GM21360 (cell line): ENCODE measurements around the gene GALNT14.
"Not testable (repeated sequence)": the region's sequence is repeated elsewhere in the genome, so short reads cannot be mapped to it uniquely, and the experiment has no call there.

Source experiments
- ATAC-seq: cut with Tn5 transposase; IDR thresholded peaks from one replicate; pipeline ENCODE4 v1.9.1; 2021; ENCODE audit warnings: mild to moderate bottlenecking, moderate library complexity; ENCODE audit not compliant: unreplicated experiment

Gene GALNT14

GRCh38 chr2:30910686-30911085 is 227.6 kb downstream of the GALNT14 start:
- ATAC-seq: no peak

- ATAC-seq: not testable (repeated sequence)
These were observed 233.8 kb downstream of the GALNT14 start for GRCh38 chr2:30904437-30904836.

DNA sequence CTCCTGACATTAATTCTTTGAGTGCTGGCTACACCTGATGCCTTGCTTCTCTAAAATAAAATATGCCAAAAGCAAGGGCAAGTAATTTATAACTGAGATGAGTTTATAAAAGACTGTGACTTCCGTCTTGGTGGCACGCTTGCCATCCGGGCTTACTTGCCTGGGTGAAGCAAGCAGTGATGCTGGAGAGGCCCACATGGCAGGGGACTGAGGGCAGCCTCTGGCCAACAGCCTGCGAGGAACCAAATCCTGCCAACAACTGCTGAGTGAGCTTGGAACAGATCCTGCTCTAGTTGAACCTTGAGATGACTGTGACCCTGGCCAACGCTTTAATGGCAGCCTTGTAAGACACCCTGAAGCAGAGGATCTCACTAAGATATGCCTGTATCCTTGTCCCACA is 234.9 kb downstream of the GALNT14 start:
- no peak for ATAC-seq

DNA sequence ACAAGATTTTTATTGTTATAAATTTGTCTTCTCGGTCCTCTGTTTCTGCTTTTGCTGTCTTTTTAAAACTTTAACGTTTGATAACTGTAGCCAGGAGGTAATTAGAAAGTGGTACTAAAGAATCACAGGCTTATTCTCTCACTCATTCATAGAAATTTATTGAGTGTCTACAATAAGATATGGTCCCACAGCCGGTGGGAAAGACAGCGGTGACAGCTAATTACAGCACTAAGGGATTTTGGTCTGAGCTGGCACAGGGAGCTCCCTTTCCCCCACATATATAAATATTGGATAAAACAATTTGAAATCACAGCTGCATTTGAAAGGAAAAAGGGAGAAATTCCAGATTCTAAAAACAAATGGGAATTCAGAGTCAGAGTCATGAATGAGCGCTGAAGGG is 237.9 kb downstream of the GALNT14 start:
- ATAC-seq: no peak

DNA sequence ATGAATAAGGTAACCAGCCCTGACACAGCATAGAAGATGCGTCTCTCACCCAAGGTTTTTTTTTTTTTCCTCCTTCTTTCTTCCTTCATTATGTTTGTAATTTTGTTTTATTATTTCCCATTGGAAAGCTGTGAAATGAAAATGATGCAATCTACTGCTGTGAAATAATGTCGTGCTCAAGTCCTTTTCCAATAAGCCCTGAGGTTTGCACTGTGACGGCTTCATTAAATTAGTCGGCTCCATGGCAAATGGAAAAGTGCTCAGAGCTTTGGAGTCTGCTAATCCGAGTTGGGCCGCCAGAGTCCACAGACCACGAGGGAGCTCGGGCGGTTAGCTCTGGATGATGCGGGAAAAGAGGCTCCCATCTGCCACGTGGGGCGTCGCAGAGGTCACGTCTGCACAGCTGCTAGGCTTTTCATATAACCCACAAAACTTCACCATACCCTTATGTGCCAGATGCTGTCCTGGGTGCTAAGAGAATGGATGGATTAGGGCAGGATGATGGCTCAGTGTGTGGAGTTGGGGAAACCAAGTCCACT is 238.7 kb downstream of the GALNT14 start:
- no peak for ATAC-seq

GRCh38 chr2:30897539-30897938 is 240.7 kb downstream of the GALNT14 start:
- no peak for ATAC-seq

- no peak for ATAC-seq
These were observed 243.6 kb downstream of the GALNT14 start for GRCh38 chr2:30894498-30895119.

GRCh38 chr2:30888852-30889409 is 249.3 kb downstream of the GALNT14 start:
- no peak for ATAC-seq

- no peak for ATAC-seq
These were observed 252.2 kb downstream of the GALNT14 start for GRCh38 chr2:30886080-30886479.

- ATAC-seq: no peak
These were observed 254.4 kb downstream of the GALNT14 start for GRCh38 chr2:30883822-30884221.

DNA sequence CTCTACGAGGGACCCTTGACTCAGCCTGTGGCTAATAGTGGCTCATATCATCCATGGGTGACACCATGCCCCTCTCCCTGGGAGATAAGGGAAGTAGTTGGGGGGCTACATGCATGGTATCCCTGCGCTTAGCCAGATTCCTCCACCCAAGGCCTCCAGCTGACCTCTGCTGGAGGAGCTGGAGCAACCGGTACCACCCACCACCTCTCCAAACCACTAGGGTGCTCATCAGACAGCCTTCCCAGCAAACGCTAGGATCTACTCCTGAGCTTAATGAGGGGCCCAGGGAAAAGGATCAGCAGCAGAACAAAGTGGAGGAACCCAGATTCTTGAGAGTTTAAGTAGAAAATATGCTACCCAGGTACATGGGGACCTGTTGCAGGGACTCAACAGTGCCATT is 255.1 kb downstream of the GALNT14 start:
- no peak for ATAC-seq

- no peak for ATAC-seq
These were observed 257.7 kb downstream of the GALNT14 start for GRCh38 chr2:30880516-30880915.

GRCh38 chr2:30877833-30878232 is 260.4 kb downstream of the GALNT14 start:
- ATAC-seq: no peak

DNA sequence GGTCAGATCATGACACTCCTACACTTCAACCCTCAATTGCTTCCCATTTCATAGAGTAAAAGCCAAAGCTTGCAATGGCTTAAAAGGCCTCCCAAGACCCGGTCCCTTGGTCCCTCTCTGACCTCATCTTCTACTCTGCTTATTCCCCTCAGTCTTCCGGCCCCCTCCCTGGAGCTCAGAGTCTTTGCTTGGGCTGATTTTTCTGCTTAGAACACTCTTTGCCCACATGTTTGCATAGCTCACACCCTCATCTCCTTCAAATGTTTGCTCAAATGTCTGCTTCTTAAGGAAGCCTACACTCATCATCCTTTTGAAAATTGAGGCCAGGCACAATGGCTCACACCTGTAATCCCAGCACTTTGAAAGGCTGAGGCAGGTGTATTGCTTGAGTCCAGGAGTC is 265.4 kb downstream of the GALNT14 start:
- ATAC-seq: no peak

GRCh38 chr2:30871980-30872789 is 266.1 kb downstream of the GALNT14 start:
- no peak for ATAC-seq

- ATAC-seq: no peak
These were observed 266.8 kb downstream of the GALNT14 start for GRCh38 chr2:30871440-30871839.

DNA sequence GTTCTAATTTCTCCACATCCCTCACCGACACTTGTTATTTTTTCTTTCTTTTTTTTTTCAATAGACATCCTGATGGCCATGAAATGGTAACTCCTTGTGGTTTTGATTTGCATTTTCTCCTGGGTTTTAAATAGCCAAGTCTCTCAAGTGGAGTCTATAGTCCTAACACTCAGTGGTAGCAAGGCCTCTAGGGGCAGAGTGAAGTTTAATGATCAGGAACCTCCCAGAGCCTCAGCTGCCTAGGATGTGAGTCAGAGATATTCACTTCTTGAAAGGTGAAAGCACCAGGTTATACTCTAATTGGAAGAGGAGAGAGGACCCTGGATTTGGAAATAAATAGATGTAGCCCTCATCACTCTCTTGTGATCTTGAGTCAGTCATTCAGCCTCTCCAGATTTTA is 268.3 kb downstream of the GALNT14 start:
- no peak for ATAC-seq

DNA sequence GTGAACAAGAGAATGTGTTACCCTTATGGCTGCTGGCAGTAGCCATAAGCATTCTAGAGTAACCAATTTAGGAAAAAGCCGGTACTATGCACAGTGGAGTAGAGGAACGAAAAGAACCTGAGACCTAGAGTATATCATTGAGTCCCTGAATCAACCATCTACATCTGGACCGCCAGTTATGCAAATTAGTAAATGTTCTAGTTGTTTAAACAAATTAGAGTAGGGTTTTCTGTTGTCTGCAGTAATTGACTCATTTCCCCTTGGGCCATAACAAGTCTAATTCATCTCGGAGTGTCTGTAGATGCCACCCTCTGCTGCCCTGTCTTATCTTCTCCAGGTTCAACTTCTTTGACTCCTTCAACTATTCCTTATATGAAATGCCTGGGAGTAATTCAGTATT is 270.9 kb downstream of the GALNT14 start:
- no peak for ATAC-seq

DNA sequence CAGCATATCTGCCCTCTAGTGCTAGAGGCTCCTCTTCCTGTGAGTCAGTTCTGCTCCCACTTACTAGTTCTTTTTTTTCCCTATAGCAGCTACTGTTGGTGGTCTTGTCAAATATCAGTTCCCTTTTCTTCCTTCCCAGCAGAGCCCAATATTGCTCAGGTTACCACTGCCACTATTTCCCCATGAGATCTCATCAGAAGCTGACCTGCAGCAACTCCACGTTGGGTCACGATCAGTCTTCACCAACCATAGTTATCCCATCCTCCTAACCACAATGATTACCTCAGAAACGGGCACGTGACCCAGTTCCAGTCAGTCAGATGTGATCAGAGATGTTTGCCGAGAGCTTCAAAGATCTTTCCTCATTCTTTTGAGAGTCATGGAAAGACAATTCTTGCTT is 271.3 kb downstream of the GALNT14 start:
- ATAC-seq: no peak

DNA sequence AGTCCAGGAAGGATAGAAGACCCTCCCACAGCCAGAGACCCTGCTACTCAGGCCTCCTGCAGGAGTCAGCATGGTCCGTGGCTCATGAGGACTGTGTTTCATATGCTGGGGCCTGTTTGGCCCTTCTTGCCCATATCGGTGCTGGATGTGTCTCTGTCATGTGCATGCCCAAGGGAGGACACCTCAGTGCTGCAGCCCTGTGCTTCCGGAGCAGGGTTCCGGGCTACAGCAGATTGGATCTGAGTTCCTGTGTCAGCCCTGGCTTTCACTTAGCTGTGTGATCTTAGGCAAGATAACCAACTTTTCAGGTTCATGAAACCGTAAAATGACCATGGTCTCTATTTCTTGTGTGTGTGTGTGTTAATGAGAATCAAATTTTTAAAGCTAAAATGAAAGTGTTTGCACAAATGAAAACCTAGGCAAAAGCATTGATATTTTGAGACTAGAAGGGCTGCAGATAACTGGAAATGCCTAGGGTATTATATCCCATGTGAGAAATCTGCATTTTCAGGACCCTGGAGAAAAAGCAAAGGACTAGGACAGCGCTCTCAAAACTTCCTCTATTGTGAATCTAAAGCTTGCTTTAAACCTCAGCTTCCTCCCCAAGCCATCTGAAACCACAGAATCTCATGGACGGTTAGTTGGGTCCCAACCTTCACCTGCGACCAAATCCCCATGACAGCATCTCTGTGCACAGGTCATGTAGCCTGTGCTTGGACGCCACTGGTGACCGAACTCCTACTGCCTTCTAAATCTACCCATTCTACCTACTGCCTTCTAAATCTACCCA is 272.2 kb downstream of the GALNT14 start:
- no peak for ATAC-seq

- no peak for ATAC-seq
These were observed 273.0 kb downstream of the GALNT14 start for GRCh38 chr2:30865243-30865642.
